Ascending aorta (tissue), 2 donors: ENCODE data around the gene ARHGAP32. TPM values are rescaled to one million over a fixed set of nuclear protein-coding genes. Genes with fewer than 3 reads are reported as not detected.

Experiments
- DNase-seq, 2 donors: peaks; one replicate each; pipeline ENCODE4 v3.0.0-alpha.2; 2019; ENCODE audit warnings: low spot score in 2 of 2
- H3K27ac ChIP-seq, 2 donors: fragments of 200-600 bp; sonication (generic); one replicate each; pipeline ENCODE4 v1.5.1; 2016 to 2017; ENCODE audit warnings: mild to moderate bottlenecking in 1 of 2
- H3K27me3 ChIP-seq: fragments of 200-600 bp; sonication (generic); one replicate; pipeline ENCODE4 v1.5.1; 2017
- H3K36me3 ChIP-seq, 2 donors: fragments of 200-600 bp; sonication (generic); one replicate each; pipeline ENCODE4 v1.5.1; 2016
- H3K4me1 ChIP-seq, 2 donors: fragments of 200-600 bp; sonication (generic); one replicate each; pipeline ENCODE4 v1.5.1; 2016 to 2017; ENCODE audit warnings: mild to moderate bottlenecking in 1 of 2
- H3K4me3 ChIP-seq, 2 donors: fragments of 200-600 bp; sonication (generic); one replicate each; pipeline ENCODE4 v1.5.1; 2016 to 2017; ENCODE audit warnings: mild to moderate bottlenecking in 1 of 2
- H3K9me3 ChIP-seq, 2 donors: fragments of 200-600 bp; sonication (generic); one replicate each; pipeline ENCODE4 v1.5.1; 2016
- CTCF ChIP-seq, 3 experiments: fragments of 200-600 bp in 2 of 3; fragments of 450-650 bp in 1 of 3; sonication (generic) in 2 of 3; IDR thresholded peaks; one replicate each; pipeline ENCODE4 v1.5.1; 2016 to 2019; ENCODE audit warnings: antibody characterized with exemption in 3 of 3, mild to moderate bottlenecking in 1 of 3, moderate library complexity in 1 of 3
- intact Hi-C: fragments of 100-400 bp; cut with DNase I; formaldehyde crosslinking; loops from one replicate; pipeline ENCODE4 v1.15.1; 2023
- total RNA-seq: library from RNA; depleted of rRNA; stranded (reverse); fragments of >200 nt; gene quantifications from one replicate; pipeline ENCODE4 v1.1.0, GENCODE V29; 2016

The ARHGAP32 gene
- total RNA-seq, 1 donor from 2014 or later = 4.9 TPM

- intact Hi-C loops = no loop called here
Observed at GRCh38 chr11:129063118-129063517, 129.0 kb downstream of the ARHGAP32 start.

GRCh38 chr11:129061492-129062230 lies 130.5 kb downstream of the ARHGAP32 start:
- TF ChIP-seq CTCF (IDR thresholded peaks at IDR 0.05) = no peak
- no peak overlapping the region for H3K4me3 ChIP-seq
- intact Hi-C loops = no loop called here
- DNase-seq = no peak
- peaks cover 0 to 11% of the 10 kb centered on the region in 2 donors for H3K36me3 ChIP-seq
- no peaks in the 10 kb centered on the region for H3K27me3 ChIP-seq
- no peaks in the 10 kb centered on the region for H3K4me1 ChIP-seq
- no peaks in the 10 kb centered on the region for H3K9me3 ChIP-seq
- no peak overlapping the region for H3K27ac ChIP-seq

More at GRCh38 chr11:129063118-129063517, 129.0 kb downstream of the ARHGAP32 start:
- no peaks in the 10 kb centered on the region for H3K4me1 ChIP-seq
- no peak for DNase-seq
- no peaks in the 10 kb centered on the region for H3K27me3 ChIP-seq
- no peaks in the 10 kb centered on the region for H3K9me3 ChIP-seq
- H3K27ac ChIP-seq = no peak overlapping the region
- no peak for TF ChIP-seq CTCF (IDR thresholded peaks at IDR 0.05)
- H3K4me3 ChIP-seq = no peak overlapping the region
- peaks cover 0 to 11% of the 10 kb centered on the region in 2 donors for H3K36me3 ChIP-seq

GRCh38 chr11:129056916-129057315 lies 135.2 kb downstream of the ARHGAP32 start:
- TF ChIP-seq CTCF (IDR thresholded peaks at IDR 0.05) = no peak
- H3K27me3 ChIP-seq = no peaks in the 10 kb centered on the region
- intact Hi-C loops = no loop called here

GRCh38 chr11:129055196-129055595 lies 136.9 kb downstream of the ARHGAP32 start:
- Histone ChIP-seq H3K4me3 (no peak overlapping the region), H3K27me3 (no peaks in the 10 kb centered on the region), H3K4me1 (no peaks in the 10 kb centered on the region), H3K36me3 (no peaks in the 10 kb centered on the region), H3K27ac (no peak overlapping the region), H3K9me3 (no peaks in the 10 kb centered on the region)
- no peak for DNase-seq
- intact Hi-C loops = no loop called here
- TF ChIP-seq CTCF (IDR thresholded peaks at IDR 0.05) = no peak

More at GRCh38 chr11:129056916-129057315, 135.2 kb downstream of the ARHGAP32 start:
- Histone ChIP-seq H3K4me3 (no peak overlapping the region), H3K4me1 (no peaks in the 10 kb centered on the region), H3K9me3 (no peaks in the 10 kb centered on the region), H3K36me3 (no peaks in the 10 kb centered on the region), H3K27ac (no peak overlapping the region)
- no peak for DNase-seq

GRCh38 chr11:129048911-129049310 lies 143.2 kb downstream of the ARHGAP32 start:
- H3K4me1 ChIP-seq = no peaks in the 10 kb centered on the region
- no peaks in the 10 kb centered on the region for H3K27me3 ChIP-seq
- intact Hi-C loops = no loop called here
- no peak overlapping the region for H3K4me3 ChIP-seq
- DNase-seq = no peak
- H3K27ac ChIP-seq = no peak overlapping the region
- no peaks in the 10 kb centered on the region for H3K36me3 ChIP-seq
- TF ChIP-seq CTCF (IDR thresholded peaks at IDR 0.05) = no peak
- H3K9me3 ChIP-seq = no peaks in the 10 kb centered on the region
